Measurements from ENCODE around the gene PRDX1. TPM values are rescaled to one million over a fixed set of nuclear protein-coding genes. Genes with fewer than 3 reads are reported as not detected.

The PRDX1 gene
- total and polyA plus RNA-seq, 8 donors: 49.3 to 142 (median 84.4) TPM

- H3K27me3 ChIP-seq: no peaks in the 10 kb centered on the region
- no peaks in the 10 kb centered on the region for H3K4me1 ChIP-seq
- intact Hi-C loops (cut with DNase I): no loop called here
- no peak for FAIRE-seq
- no peak for ATAC-seq
- WGBS, 2 donors: 84 to 87% methylated on average over 4 of the region's 4 CpGs
- no peaks in the 10 kb centered on the region for H3K9me3 ChIP-seq
- TF ChIP-seq, protein P1, sequence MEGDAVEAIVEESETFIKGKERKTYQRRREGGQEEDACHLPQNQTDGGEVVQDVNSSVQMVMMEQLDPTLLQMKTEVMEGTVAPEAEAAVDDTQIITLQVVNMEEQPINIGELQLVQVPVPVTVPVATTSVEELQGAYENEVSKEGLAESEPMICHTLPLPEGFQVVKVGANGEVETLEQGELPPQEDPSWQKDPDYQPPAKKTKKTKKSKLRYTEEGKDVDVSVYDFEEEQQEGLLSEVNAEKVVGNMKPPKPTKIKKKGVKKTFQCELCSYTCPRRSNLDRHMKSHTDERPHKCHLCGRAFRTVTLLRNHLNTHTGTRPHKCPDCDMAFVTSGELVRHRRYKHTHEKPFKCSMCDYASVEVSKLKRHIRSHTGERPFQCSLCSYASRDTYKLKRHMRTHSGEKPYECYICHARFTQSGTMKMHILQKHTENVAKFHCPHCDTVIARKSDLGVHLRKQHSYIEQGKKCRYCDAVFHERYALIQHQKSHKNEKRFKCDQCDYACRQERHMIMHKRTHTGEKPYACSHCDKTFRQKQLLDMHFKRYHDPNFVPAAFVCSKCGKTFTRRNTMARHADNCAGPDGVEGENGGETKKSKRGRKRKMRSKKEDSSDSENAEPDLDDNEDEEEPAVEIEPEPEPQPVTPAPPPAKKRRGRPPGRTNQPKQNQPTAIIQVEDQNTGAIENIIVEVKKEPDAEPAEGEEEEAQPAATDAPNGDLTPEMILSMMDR (IDR thresholded peaks at IDR 0.05): no peak
- no peak overlapping the region for H3K27ac ChIP-seq
- H3K4me3 ChIP-seq: no peak overlapping the region
- no peak for DNase-seq
- peaks cover 3 to 25% (median 17%) of the 10 kb centered on the region in 3 donors for H3K36me3 ChIP-seq
These were observed 13.8 kb downstream of the PRDX1 start for GRCh38 chr1:45507893-45508292.

GRCh38 chr1:45507195-45507594, 14.5 kb downstream of the PRDX1 start:
- H3K4me3 ChIP-seq: no peak overlapping the region
- H3K27me3 ChIP-seq: no peaks in the 10 kb centered on the region
- peaks cover 3 to 25% (median 17%) of the 10 kb centered on the region in 3 donors for H3K36me3 ChIP-seq
- DNase-seq (no peak), FAIRE-seq (no peak), ATAC-seq (no peak)
- WGBS, 2 donors: 89 to 94% methylated on average over 6 of the region's 6 CpGs
- TF ChIP-seq, protein P1 (IDR thresholded peaks at IDR 0.05): no peak
- H3K27ac ChIP-seq: no peak overlapping the region
- no peaks in the 10 kb centered on the region for H3K4me1 ChIP-seq
- intact Hi-C loops (cut with DNase I): no loop called here
- H3K9me3 ChIP-seq: no peaks in the 10 kb centered on the region

- Histone ChIP-seq H3K4me1 (peaks cover 0 to 18% (median 5%) of the 10 kb centered on the region in 3 donors), H3K27me3 (no peaks in the 10 kb centered on the region), H3K27ac (no peak overlapping the region), H3K4me3 (no peak overlapping the region), H3K9me3 (no peaks in the 10 kb centered on the region), H3K36me3 (peaks cover 0 to 1% (median under 1%) of the 10 kb centered on the region in 3 donors)
- no peak for ATAC-seq
- intact Hi-C loops (cut with DNase I): no loop called here
- no peak for DNase-seq
- TF ChIP-seq, protein P1 (IDR thresholded peaks at IDR 0.05): no peak
- WGBS, 2 donors: 94% methylated on average over 14 of the region's 14 CpGs
- no peak for FAIRE-seq
These were observed 18.0 kb downstream of the PRDX1 start for GRCh38 chr1:45503462-45504360.

- TF ChIP-seq, protein P1 (IDR thresholded peaks at IDR 0.05): no peak
- H3K27me3 ChIP-seq: no peaks in the 10 kb centered on the region
- H3K4me3 ChIP-seq: no peak overlapping the region
- no peaks in the 10 kb centered on the region for H3K36me3 ChIP-seq
- peaks cover 0 to 18% (median 5%) of the 10 kb centered on the region in 3 donors for H3K4me1 ChIP-seq
- WGBS, 2 donors: 43 to 48% methylated on average over 2 of the region's 2 CpGs
- no peak overlapping the region for H3K27ac ChIP-seq
- no peaks in the 10 kb centered on the region for H3K9me3 ChIP-seq
- no peak for ATAC-seq
- intact Hi-C loops (cut with DNase I): no loop called here
- DNase-seq: no peak
- FAIRE-seq: no peak
These were observed 20.2 kb downstream of the PRDX1 start for GRCh38 chr1:45501505-45501859.

DNA sequence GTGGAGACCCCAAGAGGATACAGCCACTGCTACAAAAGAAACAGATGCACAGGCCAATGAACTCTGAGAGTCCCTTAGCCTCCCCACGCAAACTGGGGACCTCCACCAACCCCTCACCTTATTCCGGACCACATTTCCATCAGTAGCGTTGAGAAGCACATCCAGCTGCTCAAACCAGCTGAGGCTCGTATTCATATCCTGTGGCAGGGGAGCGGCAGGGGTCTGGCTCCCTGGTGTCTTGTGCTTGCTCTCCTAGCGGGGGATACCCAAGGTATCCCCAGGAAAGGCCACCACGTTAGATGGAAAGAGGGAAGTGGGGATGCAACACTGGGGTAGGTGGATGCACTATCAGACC, 22.3 kb downstream of the PRDX1 start:
- peak; percentile 4 to 16 (median 6) for ATAC-seq
- Histone ChIP-seq H3K36me3 (no peaks in the 10 kb centered on the region), H3K4me1 (peaks cover 0 to 18% (median 5%) of the 10 kb centered on the region in 3 donors), H3K4me3 (peak overlapping the region; percentile 18 to 88 (median 50)), H3K9me3 (no peaks in the 10 kb centered on the region), H3K27me3 (no peaks in the 10 kb centered on the region), H3K27ac (peak overlapping the region in 2 of 4 donors; percentile 37 to 54)
- WGBS, 2 donors: 1 to 2% methylated on average over 7 of the region's 7 CpGs
- TF ChIP-seq, protein P1 (IDR thresholded peaks at IDR 0.05): no peak
- no peak for FAIRE-seq
- DNase-seq: no peak
- intact Hi-C loops (cut with DNase I): no loop called here
